ENCODE measurements around the gene TMEM219.
"Not testable (repeated sequence)": the region's sequence is repeated elsewhere in the genome, so short reads cannot be mapped to it uniquely, and the experiment has no call there.

Gene TMEM219

GRCh38 chr16:30011714-30012504, 50.0 kb downstream of the TMEM219 start:
- no peak for DNase-seq (ENCODE audit: low read depth)

GRCh38 chr16:30012598-30012997, 50.7 kb downstream of the TMEM219 start:
- DNase-seq (ENCODE audit: low read depth), result not testable (repeated sequence)

- not testable (repeated sequence) for DNase-seq (ENCODE audit: low read depth)
These were observed 53.6 kb downstream of the TMEM219 start for GRCh38 chr16:30015450-30015849.

- DNase-seq (ENCODE audit: low read depth), result no peak
These were observed 54.8 kb downstream of the TMEM219 start for GRCh38 chr16:30016555-30017276.

GRCh38 chr16:30017277-30017656, 55.4 kb downstream of the TMEM219 start:
- no peak for DNase-seq (ENCODE audit: low read depth)

GRCh38 chr16:30017937-30018336, 56.1 kb downstream of the TMEM219 start:
- not testable (repeated sequence) for DNase-seq (ENCODE audit: low read depth)

- DNase-seq (ENCODE audit: low read depth), result no peak
These were observed 56.9 kb downstream of the TMEM219 start for GRCh38 chr16:30018731-30019158.

Measured in activated T-helper 9 cell treated with anti-CD3 and anti-CD28 coated beads, Interleukin-2, amount 50 U/mL, for 16 hours (primary cell).